Pancreas (tissue), 10 donors: Measurements from ENCODE around the gene VEGFB. TPM values are rescaled to one million over a fixed set of nuclear protein-coding genes. Genes with fewer than 3 reads are reported as not detected.

Experiments used
- ATAC-seq, 4 donors: fragments of 200-7000 bp; cut with Tn5 transposase; one replicate each; pipeline versions ENCODE4 v1.8.0 to v1.9.1; 2020; ENCODE audit warnings: mild to moderate bottlenecking in 4 of 4, moderate library complexity in 4 of 4
- DNase-seq, 6 donors: peaks; one replicate each; pipeline ENCODE4 v3.0.0-alpha.2; 2020
- FAIRE-seq: peaks from 2 replicates; lab custom pipeline; 2012; peaks lifted over from hg19 to GRCh38; lab: Jason Lieb, UNC
- H3K27ac ChIP-seq, 4 donors: fragments of 200-600 bp; sonication (generic); 1 replicate in 3 of 4; 2 replicates in 1 of 4; pipeline versions ENCODE4 v1.5.0 to v1.8.0; 2020
- H3K27me3 ChIP-seq, 4 donors: fragments of 200-600 bp; one replicate each; pipeline ENCODE4 v1.8.0; 2021
- H3K36me3 ChIP-seq, 3 donors: fragments of 200-600 bp; sonication (generic) in 1 of 3; one replicate each; pipeline versions ENCODE4 v1.5.0 to v1.8.0; 2020 to 2021
- H3K4me1 ChIP-seq, 3 donors: fragments of 200-600 bp; one replicate each; pipeline ENCODE4 v1.8.0; 2021
- H3K4me3 ChIP-seq, 4 donors: fragments of 200-600 bp; sonication (generic) in 2 of 4; one replicate each; pipeline versions ENCODE4 v1.5.0 to v1.8.0; 2020 to 2021
- H3K9me3 ChIP-seq, 4 donors: fragments of 200-600 bp; one replicate each; pipeline ENCODE4 v1.8.0; 2021
- CTCF ChIP-seq, 4 donors: fragments of 200-600 bp; sonication (generic) in 3 of 4; IDR thresholded peaks; one replicate each; pipeline versions ENCODE4 v1.5.0 to v1.8.0; 2021; ENCODE audit warnings: antibody characterized with exemption in 4 of 4
- WGBS, 2 donors: extraction: QIAGEN DNeasy Blood & Tissue Kit; methylation state at CpG; one replicate each; pipeline ENCODE4 v1.1.7; 2013; 5-methylcytosine and 5-hydroxymethylcytosine counted together
- intact Hi-C, 3 donors: fragments of 100-400 bp; cut with DNase I; formaldehyde crosslinking; loops; one replicate each; pipeline versions ENCODE4 v1.11.1 to v1.14.2; 2022
- polyA plus RNA-seq, 2 donors: library from polyadenylated mRNA; stranded (reverse); fragments of 200-250 nt; gene quantifications; one replicate each; pipeline ENCODE4 v1.2.3, GENCODE V29; 2013
- total RNA-seq, 6 donors: library from RNA; stranded (reverse); fragmentation: NEBNext Ultra II Directional in 4 of 6; extraction: Animal tissue kit (Norgen Biotek cat#: 25700) in 4 of 6; gene quantifications; one replicate each; pipeline versions ENCODE4 v1.2.1 to v1.2.4, GENCODE V29; 2021 to 2023
- donor health status: healthy with polysubstance abuse.
- donor health status: DM: no; HTN: no; CAD: no; lungs with moderate emphysema.
- donor health status: DM: no; HTN: no; CAD: no.
- donor health status: control.
- donor health status: control.
- donor health status: Bipolar disorder and iron deficiency.
- donor health status: DM: yes; HTN: yes; CAD: no.
- donor health status: DM: no; HTN: no; CAD: no.
- donor health status: DM: no; HTN: no; CAD: no.
- donor health status: DM: yes; HTN: yes; CAD: no.

The VEGFB gene
- total and polyA plus RNA-seq, 8 donors: 54.1 to 115 (median 63.2) TPM

- FAIRE-seq: no peak
- intact Hi-C loops: no loop called here
- Histone ChIP-seq H3K9me3 (no peaks in the 10 kb centered on the region), H3K27ac (peak overlapping the region; percentile 73 to 100 (median 97)), H3K27me3 (no peaks in the 10 kb centered on the region), H3K36me3 (no peaks in the 10 kb centered on the region), H3K4me3 (peak overlapping the region in 2 of 4 donors; percentile 28 to 31), H3K4me1 (peaks cover 29 to 45% (median 40%) of the 10 kb centered on the region in 3 donors)
- peak; percentile 23 to 47 (median 36) for ATAC-seq
- no peak for TF ChIP-seq CTCF (IDR thresholded peaks at IDR 0.05)
- WGBS, 2 donors: 21 to 22% methylated on average over 12 of the region's 12 CpGs
- DNase-seq: peak; percentile 88 to 99 (median 98)
Observed at GRCh38 chr11:64237484-64237951, 3.1 kb downstream of the VEGFB start.

- no peak overlapping the region for H3K4me3 ChIP-seq
- intact Hi-C loops: no loop called here
- peak in 3 of 6 donors; percentile 36 to 79 (median 43) for DNase-seq
- peaks cover 29 to 51% (median 46%) of the 10 kb centered on the region in 3 donors for H3K4me1 ChIP-seq
- TF ChIP-seq CTCF (IDR thresholded peaks at IDR 0.05): no peak
- H3K27ac ChIP-seq: peak overlapping the region; percentile 46 to 100 (median 97)
- ATAC-seq: no peak
- FAIRE-seq: no peak
- 46 to 51% methylated on average over 9 of the region's 9 CpGs for WGBS, 2 donors
- no peaks in the 10 kb centered on the region for H3K27me3 ChIP-seq
- H3K9me3 ChIP-seq: no peaks in the 10 kb centered on the region
- no peaks in the 10 kb centered on the region for H3K36me3 ChIP-seq
Observed at GRCh38 chr11:64238076-64238475, 3.7 kb downstream of the VEGFB start.

GRCh38 chr11:64238999-64239398, 4.6 kb downstream of the VEGFB start:
- intact Hi-C loops: no loop called here
- ATAC-seq (no peak), DNase-seq (peak in 2 of 6 donors; percentile 24 to 38), FAIRE-seq (no peak)
- no peak for TF ChIP-seq CTCF (IDR thresholded peaks at IDR 0.05)
- H3K27ac ChIP-seq: peak overlapping the region in 3 of 4 donors; percentile 97 to 100 (median 97)
- no peaks in the 10 kb centered on the region for H3K36me3 ChIP-seq
- no peaks in the 10 kb centered on the region for H3K27me3 ChIP-seq
- H3K4me1 ChIP-seq: peaks cover 29 to 55% (median 51%) of the 10 kb centered on the region in 3 donors
- H3K9me3 ChIP-seq: no peaks in the 10 kb centered on the region
- H3K4me3 ChIP-seq: no peak overlapping the region
- WGBS, 2 donors: 55 to 59% methylated on average over 5 of the region's 5 CpGs

- H3K4me1 ChIP-seq: peaks cover 29 to 57% (median 51%) of the 10 kb centered on the region in 3 donors
- no peaks in the 10 kb centered on the region for H3K27me3 ChIP-seq
- FAIRE-seq (no peak), DNase-seq (peak in 1 of 6 donors; percentile 49), ATAC-seq (no peak)
- peak overlapping the region in 2 of 4 donors; percentile 78 for H3K4me3 ChIP-seq
- 71% methylated on average over 11 of the region's 11 CpGs for WGBS, 2 donors
- peak overlapping the region; percentile 97 to 100 (median 98) for H3K27ac ChIP-seq
- H3K9me3 ChIP-seq: no peaks in the 10 kb centered on the region
- no peak for TF ChIP-seq CTCF (IDR thresholded peaks at IDR 0.05)
- H3K36me3 ChIP-seq: no peaks in the 10 kb centered on the region
- intact Hi-C loops: no loop called here
Observed at GRCh38 chr11:64239662-64240434, 5.5 kb downstream of the VEGFB start.
